Natural killer cell (primary cell): ENCODE data around the gene LYRM1. TPM values are rescaled to one million over a fixed set of nuclear protein-coding genes. Genes with fewer than 3 reads are reported as not detected.

ENCODE experiments used
- ATAC-seq, 3 donors: fragments of 150-1000 bp in 2 of 3; fragments of 200-7000 bp in 1 of 3; cut with Tn5 transposase; 1 replicate in 1 of 3; 2 replicates in 2 of 3; pipeline ENCODE4 v1.10.0; 2021; ENCODE audit warnings: mild to moderate bottlenecking in 2 of 3, moderate library complexity in 2 of 3
- DNase-seq, 2 donors: peaks; one replicate each; pipeline versions ENCODE4 v3.0.0 to v3.0.0-alpha.2; 2013 to 2021; ENCODE audit warnings: mixed read lengths in 1 of 2
- H3K27ac ChIP-seq: one replicate; pipeline ENCODE4 v1.5.1; 2013; ENCODE audit warnings: mild to moderate bottlenecking, low read length
- H3K27me3 ChIP-seq: one replicate; pipeline ENCODE4 v1.6.1; 2013; ENCODE audit warnings: low read length; ENCODE audit not compliant: control insufficient read depth, insufficient read depth
- H3K36me3 ChIP-seq: one replicate; pipeline ENCODE4 v1.6.1; 2013; ENCODE audit warnings: low read length; ENCODE audit not compliant: control insufficient read depth, insufficient read depth
- H3K4me1 ChIP-seq: one replicate; pipeline ENCODE4 v1.6.1; 2013; ENCODE audit warnings: low read length; ENCODE audit not compliant: control insufficient read depth, insufficient read depth
- H3K4me3 ChIP-seq: one replicate; pipeline ENCODE4 v1.5.1; 2013; ENCODE audit warnings: low read length
- H3K9me3 ChIP-seq: one replicate; pipeline ENCODE4 v1.6.1; 2013; ENCODE audit warnings: low read length; ENCODE audit not compliant: control insufficient read depth, insufficient read depth
- H3K27ac Mint-ChIP-seq, 2 donors: one replicate each; pipeline ENCODE4 v1.8.0; 2022; ENCODE audit warnings: mild to moderate bottlenecking in 2 of 2, mixed read lengths in 2 of 2, moderate library complexity in 1 of 2
- H3K27me3 Mint-ChIP-seq, 2 donors: one replicate each; pipeline ENCODE4 v1.8.0; 2022; ENCODE audit warnings: low read depth in 2 of 2, mixed read lengths in 2 of 2
- H3K36me3 Mint-ChIP-seq: one replicate; pipeline ENCODE4 v1.8.0; 2022; ENCODE audit warnings: mixed read lengths
- H3K4me1 Mint-ChIP-seq, 2 donors: one replicate each; pipeline ENCODE4 v1.8.0; 2022; ENCODE audit warnings: mixed read lengths in 2 of 2
- H3K4me3 Mint-ChIP-seq: one replicate; pipeline ENCODE4 v1.8.0; 2022; ENCODE audit warnings: mild to moderate bottlenecking, moderate library complexity, mixed read lengths
- H3K9me3 Mint-ChIP-seq, 2 donors: one replicate each; pipeline ENCODE4 v1.8.0; 2022; ENCODE audit warnings: mixed read lengths in 2 of 2
- CTCF ChIP-seq: fragments of 200-600 bp; IDR thresholded peaks from one replicate; pipeline ENCODE4 v1.8.0; 2022; ENCODE audit warnings: antibody characterized with exemption
- WGBS: methylation state at CpG from one replicate; pipeline ENCODE4 v1.1.7; 2013; ENCODE audit warnings: missing lambda C conversion rate; ENCODE audit not compliant: insufficient coverage; 5-methylcytosine and 5-hydroxymethylcytosine counted together
- intact Hi-C: fragments of 100-400 bp; cut with micrococcal nuclease; formaldehyde crosslinking; loops from one replicate; pipeline ENCODE4 v1.14.2; 2022
- total RNA-seq, 4 donors: library from RNA; stranded (reverse); fragments of 120-200 nt in 1 of 4; gene quantifications; one replicate each; pipeline versions ENCODE4 v1.2.3 to v1.2.4, GENCODE V29; 2013 to 2022

The LYRM1 gene
- total RNA-seq, 3 donors from 2014 or later (not counting 1 experiment from before 2014, with no cell fraction given), result 15.3 to 25.7 (median 17.2) TPM

GRCh38 chr16:20956319-20956718 is 55.7 kb downstream of the LYRM1 start:
- TF ChIP-seq CTCF, result no peak
- Histone ChIP-seq H3K4me3 (no peak overlapping the region), H3K27ac (no peak overlapping the region), H3K9me3 (no peaks in the 10 kb centered on the region), H3K27me3 (no peaks in the 10 kb centered on the region), H3K36me3 (no peaks in the 10 kb centered on the region), H3K4me1 (no peaks in the 10 kb centered on the region)
- Mint-ChIP-seq H3K9me3 (no peaks in the 10 kb centered on the region), H3K27me3 (peaks cover 0 to 2% of the 10 kb centered on the region in 2 donors), H3K4me3 (no peak overlapping the region), H3K27ac (no peak overlapping the region), H3K4me1 (no peaks in the 10 kb centered on the region), H3K36me3 (no peaks in the 10 kb centered on the region)
- intact Hi-C loops, result no loop called here
- DNase-seq (no peak), ATAC-seq (no peak)
- WGBS, result 100% methylated on average over 1 of the region's 3 CpGs

GRCh38 chr16:20957153-20957552 is 56.6 kb downstream of the LYRM1 start:
- Histone ChIP-seq H3K36me3 (no peaks in the 10 kb centered on the region), H3K27me3 (no peaks in the 10 kb centered on the region), H3K9me3 (no peaks in the 10 kb centered on the region), H3K4me1 (no peaks in the 10 kb centered on the region), H3K27ac (no peak overlapping the region), H3K4me3 (no peak overlapping the region)
- ATAC-seq (no peak), DNase-seq (no peak)
- WGBS, result 71% methylated on average over 2 of the region's 3 CpGs
- Mint-ChIP-seq H3K27me3 (peaks cover 0 to 2% of the 10 kb centered on the region in 2 donors), H3K9me3 (no peaks in the 10 kb centered on the region), H3K4me3 (no peak overlapping the region), H3K4me1 (no peaks in the 10 kb centered on the region), H3K36me3 (no peaks in the 10 kb centered on the region), H3K27ac (no peak overlapping the region)
- no peak for TF ChIP-seq CTCF
- intact Hi-C loops, result no loop called here

GRCh38 chr16:20960899-20961298 is 60.3 kb downstream of the LYRM1 start:
- intact Hi-C loops, result no loop called here
- Mint-ChIP-seq H3K27me3 (peaks cover 0 to 2% of the 10 kb centered on the region in 2 donors), H3K4me1 (no peaks in the 10 kb centered on the region), H3K4me3 (no peak overlapping the region), H3K9me3 (no peaks in the 10 kb centered on the region), H3K36me3 (no peaks in the 10 kb centered on the region), H3K27ac (no peak overlapping the region)
- TF ChIP-seq CTCF, result no peak
- no peaks in the 10 kb centered on the region for H3K36me3 ChIP-seq
- no peaks in the 10 kb centered on the region for H3K9me3 ChIP-seq
- no peak overlapping the region for H3K4me3 ChIP-seq
- no peak for ATAC-seq
- no peak for DNase-seq
- 98% methylated on average over 5 of the region's 5 CpGs for WGBS
- H3K27ac ChIP-seq, result no peak overlapping the region
- no peaks in the 10 kb centered on the region for H3K4me1 ChIP-seq
- no peaks in the 10 kb centered on the region for H3K27me3 ChIP-seq

DNA sequence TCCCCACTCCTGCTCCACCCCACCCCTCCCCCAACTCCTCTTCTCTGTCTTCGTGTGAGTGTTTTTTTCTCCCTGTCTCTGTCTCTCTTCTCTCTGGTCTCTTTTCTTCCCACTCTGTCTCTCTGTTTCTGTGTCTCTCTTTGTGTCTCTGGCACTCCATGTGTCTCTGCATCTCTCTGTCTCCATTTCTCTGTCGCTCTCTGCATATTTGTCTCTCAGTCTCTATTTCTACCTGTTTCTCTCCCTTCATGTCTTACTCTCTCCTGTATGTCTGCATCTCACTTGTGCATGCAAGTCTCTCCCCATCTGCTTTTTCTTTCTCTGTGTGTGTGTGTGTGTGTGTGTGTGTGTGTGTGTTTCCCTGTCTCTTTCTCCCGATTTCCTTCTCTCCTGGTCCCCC is 68.2 kb downstream of the LYRM1 start:
- no peaks in the 10 kb centered on the region for H3K4me1 ChIP-seq
- no peak overlapping the region for H3K4me3 ChIP-seq

More for the DNA sequence above, 68.2 kb downstream of the LYRM1 start:
- DNase-seq (no peak), ATAC-seq (no peak)
- no peak for TF ChIP-seq CTCF
- no peak overlapping the region for H3K27ac Mint-ChIP-seq
- H3K27me3 Mint-ChIP-seq, result peaks cover 0 to 6% of the 10 kb centered on the region in 2 donors
- 84% methylated on average over 2 of the region's 3 CpGs for WGBS
- H3K36me3 ChIP-seq, result no peaks in the 10 kb centered on the region
- H3K4me3 Mint-ChIP-seq, result no peak overlapping the region
- H3K27ac ChIP-seq, result no peak overlapping the region
- H3K4me1 Mint-ChIP-seq, result no peaks in the 10 kb centered on the region
- H3K9me3 Mint-ChIP-seq, result no peaks in the 10 kb centered on the region
- no peaks in the 10 kb centered on the region for H3K9me3 ChIP-seq
- no peaks in the 10 kb centered on the region for H3K36me3 Mint-ChIP-seq
- intact Hi-C loops, result no loop called here
- no peaks in the 10 kb centered on the region for H3K27me3 ChIP-seq
